Measurements from ENCODE around the gene ST8SIA5. TPM values are rescaled to one million over a fixed set of nuclear protein-coding genes. Genes with fewer than 3 reads are reported as not detected.

The ST8SIA5 gene
- total and polyA plus RNA-seq, 2 of the 13 experiments (the other 11 are each of a cell fraction or from before 2014, with no cell fraction given), result 0.07 to 0.20 TPM

DNA sequence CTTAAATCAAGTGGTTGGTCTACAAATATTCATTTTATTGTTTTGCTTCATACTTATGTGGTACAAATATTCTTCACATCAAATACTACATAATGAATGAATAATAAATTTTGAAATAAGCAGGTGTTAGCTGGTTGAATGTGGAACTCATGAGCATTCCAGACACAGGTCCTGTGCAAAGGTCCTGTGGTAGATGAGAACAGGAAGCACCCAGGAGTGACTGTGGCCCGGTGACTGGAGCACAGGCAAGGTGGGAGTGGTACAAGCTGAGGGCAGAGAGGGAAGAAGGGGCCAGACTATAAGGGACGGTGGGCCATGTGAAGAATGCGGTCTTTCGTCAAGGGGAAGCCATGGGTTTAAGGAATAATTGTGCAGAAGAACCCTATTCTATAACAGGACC is 73.6 kb downstream of the ST8SIA5 start:
- intact Hi-C loops (cut with micrococcal nuclease; ENCODE audit: unreplicated experiment), result no loop called here
- CTCF ChIA-PET (ENCODE audit: low intra/inter-chr PET ratio, low total read pairs), result no interaction called here
- no peak for FAIRE-seq

DNA sequence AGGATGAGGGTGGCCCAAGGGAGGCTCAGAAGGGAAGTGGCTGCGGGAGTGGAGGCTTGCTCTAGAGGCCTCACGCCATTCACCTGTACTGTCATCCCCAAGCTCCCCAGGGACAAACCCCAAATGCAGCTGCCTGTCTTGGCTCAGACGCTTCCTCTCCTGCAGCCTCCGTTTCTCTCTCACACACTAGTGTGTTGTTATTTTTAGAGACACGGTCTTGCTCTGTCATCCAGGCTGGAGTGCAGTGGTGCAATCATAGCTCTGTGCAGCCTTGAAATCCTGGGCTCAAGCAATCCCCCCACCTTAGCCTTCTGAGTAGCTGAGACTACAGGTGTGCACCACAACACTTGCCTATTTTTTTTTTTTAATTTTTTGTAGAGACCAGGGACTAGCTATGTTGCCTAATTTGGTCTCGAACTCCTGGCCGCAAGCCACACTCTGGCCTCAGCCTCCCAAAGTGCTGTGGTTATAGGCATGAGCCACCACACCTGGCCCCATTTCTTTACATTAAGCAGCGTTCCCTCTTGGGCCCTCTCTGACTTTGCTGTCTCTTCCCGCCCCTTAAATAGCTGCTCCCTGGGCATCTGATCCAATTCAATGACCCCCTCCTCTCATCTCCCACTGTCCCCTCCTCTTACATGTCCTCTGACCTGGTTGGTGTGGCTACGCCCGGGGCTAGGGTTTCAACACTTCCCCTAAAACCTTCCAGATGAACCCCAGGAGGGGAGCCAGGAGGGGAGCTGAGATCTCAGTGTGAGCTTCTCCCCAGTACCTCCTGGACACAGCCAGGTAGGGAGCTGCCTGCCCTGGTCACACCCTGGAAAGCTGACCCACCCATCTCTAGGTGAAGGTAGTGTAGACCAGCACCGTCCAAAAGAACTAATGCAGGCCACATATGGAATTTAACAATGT is 75.8 kb downstream of the ST8SIA5 start:
- H3K27ac ChIP-seq (ENCODE audit: extremely low read length, insufficient read depth, low read length), result no peak overlapping the region
- H3K9me3 ChIP-seq (ENCODE audit: low read length), result no peaks in the 10 kb centered on the region
- no peaks in the 10 kb centered on the region for H4K20me1 ChIP-seq (ENCODE audit: insufficient read depth, low read length)
- no TSS peak for BruUV-seq (replicated peaks)
- H3K4me1 ChIP-seq (ENCODE audit: insufficient read depth, low read length), result no peaks in the 10 kb centered on the region
- intact Hi-C loops (cut with micrococcal nuclease; ENCODE audit: unreplicated experiment) (no loop called here), in situ Hi-C loops (cut with HindIII; ENCODE audit: extremely low pct_ligation_motif_present, low pct_unique_long_range_greater_than_20kb) (no loop called here)
- ChIA-PET POLR2A (no interaction called here), CTCF (ENCODE audit: low intra/inter-chr PET ratio, low total read pairs) (no interaction called here)
- no peak overlapping the region for H3K9ac ChIP-seq (ENCODE audit: insufficient read depth, low read depth, low read length)
- peaks cover 1 to 29% of the 10 kb centered on the region in 2 experiments; a peak in 2 of 5 replicates for H3K27me3 ChIP-seq (ENCODE audit: control insufficient read depth in 1 of 2, insufficient read depth in 2 of 2, low read length in 2 of 2)
- no peaks in the 10 kb centered on the region for H3K79me2 ChIP-seq (ENCODE audit: insufficient read depth, low read length)
- H3K36me3 ChIP-seq (replicated peaks in 1 of 2; ENCODE audit: control insufficient read depth in 1 of 2, insufficient read depth in 2 of 2, low read length in 2 of 2), result no peaks in the 10 kb centered on the region
- DNase-seq (ENCODE audit: low spot score) (no peak), ATAC-seq (no peak), FAIRE-seq (no peak)
- no peak overlapping the region for H3K4me3 ChIP-seq (replicated peaks in 1 of 3; ENCODE audit: insufficient read depth in 1 of 3, low read depth in 2 of 3, low read length in 3 of 3)
- no peak overlapping the region for H3K4me2 ChIP-seq (ENCODE audit: low read depth, low read length)
- 11% methylated on average over 10 of the region's 12 CpGs for WGBS (ENCODE audit: low lambda C conversion rate)
- H2AFZ ChIP-seq (ENCODE audit: low read length), result no peak overlapping the region
- TF ChIP-seq MBD4 (IDR thresholded peaks at IDR 0.05; ENCODE audit: borderline replicate concordance, low read length) (no peak), SPEN (CRISPR knock-in tag; IDR thresholded peaks at IDR 0.05; ENCODE audit: low read depth) (no peak), GLI4 (CRISPR knock-in tag; IDR thresholded peaks at IDR 0.05; ENCODE audit: borderline replicate concordance) (no peak), PAX8 (CRISPR knock-in tag; IDR thresholded peaks at IDR 0.05; ENCODE audit: borderline replicate concordance) (no peak), SOX5 (CRISPR knock-in tag; IDR thresholded peaks at IDR 0.05; ENCODE audit: borderline replicate concordance) (no peak), JDP2 (CRISPR knock-in tag; IDR thresholded peaks at IDR 0.05; ENCODE audit: borderline replicate concordance) (no peak), GZF1 (CRISPR knock-in tag; IDR thresholded peaks at IDR 0.05) (no peak)

More for the DNA sequence above, 73.6 kb downstream of the ST8SIA5 start:
- TF ChIP-seq ZNF572 (CRISPR knock-in tag; IDR thresholded peaks at IDR 0.05) (no peak), REL (CRISPR knock-in tag; conservative IDR thresholded peaks at IDR 0.05) (no peak), ZNF709 (CRISPR knock-in tag; IDR thresholded peaks at IDR 0.05) (no peak)
- TF ChIP-seq, protein P1, sequence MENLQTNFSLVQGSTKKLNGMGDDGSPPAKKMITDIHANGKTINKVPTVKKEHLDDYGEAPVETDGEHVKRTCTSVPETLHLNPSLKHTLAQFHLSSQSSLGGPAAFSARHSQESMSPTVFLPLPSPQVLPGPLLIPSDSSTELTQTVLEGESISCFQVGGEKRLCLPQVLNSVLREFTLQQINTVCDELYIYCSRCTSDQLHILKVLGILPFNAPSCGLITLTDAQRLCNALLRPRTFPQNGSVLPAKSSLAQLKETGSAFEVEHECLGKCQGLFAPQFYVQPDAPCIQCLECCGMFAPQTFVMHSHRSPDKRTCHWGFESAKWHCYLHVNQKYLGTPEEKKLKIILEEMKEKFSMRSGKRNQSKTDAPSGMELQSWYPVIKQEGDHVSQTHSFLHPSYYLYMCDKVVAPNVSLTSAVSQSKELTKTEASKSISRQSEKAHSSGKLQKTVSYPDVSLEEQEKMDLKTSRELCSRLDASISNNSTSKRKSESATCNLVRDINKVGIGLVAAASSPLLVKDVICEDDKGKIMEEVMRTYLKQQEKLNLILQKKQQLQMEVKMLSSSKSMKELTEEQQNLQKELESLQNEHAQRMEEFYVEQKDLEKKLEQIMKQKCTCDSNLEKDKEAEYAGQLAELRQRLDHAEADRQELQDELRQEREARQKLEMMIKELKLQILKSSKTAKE (CRISPR knock-in tag; IDR thresholded peaks at IDR 0.05; ENCODE audit: borderline replicate concordance), result no peak
- ATAC-seq (no peak), DNase-seq (ENCODE audit: low spot score) (no peak)
- Histone ChIP-seq H4K20me1 (ENCODE audit: insufficient read depth, low read length) (no peaks in the 10 kb centered on the region), H3K4me1 (ENCODE audit: insufficient read depth, low read length) (no peaks in the 10 kb centered on the region), H3K4me3 (replicated peaks in 1 of 3; ENCODE audit: insufficient read depth in 1 of 3, low read depth in 2 of 3, low read length in 3 of 3) (no peak overlapping the region), H3K79me2 (ENCODE audit: insufficient read depth, low read length) (no peaks in the 10 kb centered on the region), H3K9ac (ENCODE audit: insufficient read depth, low read depth, low read length) (no peak overlapping the region), H3K27ac (ENCODE audit: extremely low read length, insufficient read depth, low read length) (no peak overlapping the region), H3K4me2 (ENCODE audit: low read depth, low read length) (no peak overlapping the region), H2AFZ (ENCODE audit: low read length) (no peak overlapping the region), H3K36me3 (replicated peaks in 1 of 2; ENCODE audit: control insufficient read depth in 1 of 2, insufficient read depth in 2 of 2, low read length in 2 of 2) (no peaks in the 10 kb centered on the region), H3K27me3 (ENCODE audit: control insufficient read depth in 1 of 2, insufficient read depth in 2 of 2, low read length in 2 of 2) (peaks cover 1 to 25% of the 10 kb centered on the region in 2 experiments; a peak in 1 of 5 replicates), H3K9me3 (ENCODE audit: low read length) (no peaks in the 10 kb centered on the region)
- POLR2A ChIA-PET, result no interaction called here
- BruUV-seq (replicated peaks), result no TSS peak
- WGBS (ENCODE audit: low lambda C conversion rate), result 46% methylated on average over 4 of the region's 4 CpGs
- in situ Hi-C loops (cut with HindIII; ENCODE audit: extremely low pct_ligation_motif_present, low pct_unique_long_range_greater_than_20kb), result no loop called here
